H1 (cell line): ENCODE measurements around the gene RMDN2.

Experiments used
- CREB1 ChIP-seq: IDR thresholded peaks from 2 replicates; pipeline ENCODE4 v1.6.1; 2012; ENCODE audit warnings: inconsistent platforms
- RAD21 ChIP-seq, 2 experiments: IDR thresholded peaks in 1 of 2; conservative IDR thresholded peaks in 1 of 2; 2 replicates each; pipeline ENCODE4 v1.6.1; 2011; ENCODE audit warnings: low read depth in 2 of 2, low read length in 2 of 2, improper control_type of control experiment in 1 of 2, inconsistent platforms in 1 of 2, mild to moderate bottlenecking in 1 of 2, moderate library complexity in 1 of 2
- TF ChIP-seq, protein P1 (sequence below), 3 experiments: IDR thresholded peaks; 1 replicate in 2 of 3; 2 replicates in 1 of 3; pipeline versions ENCODE4 v1.5.1 to v1.6.1; 2011; ENCODE audit warnings: low read length in 3 of 3, mild to moderate bottlenecking in 3 of 3, inconsistent platforms in 2 of 3, low read depth in 1 of 3, moderate library complexity in 1 of 3; ENCODE audit not compliant: insufficient read depth in 1 of 3; ENCODE audit errors: control extremely low read depth in 1 of 3
- TF ChIP-seq, protein P2 (sequence below): IDR thresholded peaks from 2 replicates; pipeline ENCODE4 v1.6.1; 2012; ENCODE audit warnings: inconsistent platforms

- TF ChIP-seq, protein P1, sequence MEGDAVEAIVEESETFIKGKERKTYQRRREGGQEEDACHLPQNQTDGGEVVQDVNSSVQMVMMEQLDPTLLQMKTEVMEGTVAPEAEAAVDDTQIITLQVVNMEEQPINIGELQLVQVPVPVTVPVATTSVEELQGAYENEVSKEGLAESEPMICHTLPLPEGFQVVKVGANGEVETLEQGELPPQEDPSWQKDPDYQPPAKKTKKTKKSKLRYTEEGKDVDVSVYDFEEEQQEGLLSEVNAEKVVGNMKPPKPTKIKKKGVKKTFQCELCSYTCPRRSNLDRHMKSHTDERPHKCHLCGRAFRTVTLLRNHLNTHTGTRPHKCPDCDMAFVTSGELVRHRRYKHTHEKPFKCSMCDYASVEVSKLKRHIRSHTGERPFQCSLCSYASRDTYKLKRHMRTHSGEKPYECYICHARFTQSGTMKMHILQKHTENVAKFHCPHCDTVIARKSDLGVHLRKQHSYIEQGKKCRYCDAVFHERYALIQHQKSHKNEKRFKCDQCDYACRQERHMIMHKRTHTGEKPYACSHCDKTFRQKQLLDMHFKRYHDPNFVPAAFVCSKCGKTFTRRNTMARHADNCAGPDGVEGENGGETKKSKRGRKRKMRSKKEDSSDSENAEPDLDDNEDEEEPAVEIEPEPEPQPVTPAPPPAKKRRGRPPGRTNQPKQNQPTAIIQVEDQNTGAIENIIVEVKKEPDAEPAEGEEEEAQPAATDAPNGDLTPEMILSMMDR (IDR thresholded peaks at IDR 0.05; ENCODE audit: control extremely low read depth in 1 of 3, insufficient read depth in 1 of 3, low read depth in 1 of 3, low read length in 3 of 3) = no peak
- TF ChIP-seq, protein P2, sequence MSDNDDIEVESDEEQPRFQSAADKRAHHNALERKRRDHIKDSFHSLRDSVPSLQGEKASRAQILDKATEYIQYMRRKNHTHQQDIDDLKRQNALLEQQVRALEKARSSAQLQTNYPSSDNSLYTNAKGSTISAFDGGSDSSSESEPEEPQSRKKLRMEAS = no peak
- no peak for TF ChIP-seq RAD21 (IDR thresholded peaks at IDR 0.05 in 1 of 2, conservative IDR thresholded peaks at IDR 0.05 in 1 of 2; ENCODE audit: low read depth in 2 of 2, low read length in 2 of 2)
- no peak for TF ChIP-seq CREB1
These were observed 5.5 kb upstream of the RMDN2 start for GRCh38 chr2:37919631-37920032.
